ENCODE results near the gene TEX14.

Gene TEX14

DNA sequence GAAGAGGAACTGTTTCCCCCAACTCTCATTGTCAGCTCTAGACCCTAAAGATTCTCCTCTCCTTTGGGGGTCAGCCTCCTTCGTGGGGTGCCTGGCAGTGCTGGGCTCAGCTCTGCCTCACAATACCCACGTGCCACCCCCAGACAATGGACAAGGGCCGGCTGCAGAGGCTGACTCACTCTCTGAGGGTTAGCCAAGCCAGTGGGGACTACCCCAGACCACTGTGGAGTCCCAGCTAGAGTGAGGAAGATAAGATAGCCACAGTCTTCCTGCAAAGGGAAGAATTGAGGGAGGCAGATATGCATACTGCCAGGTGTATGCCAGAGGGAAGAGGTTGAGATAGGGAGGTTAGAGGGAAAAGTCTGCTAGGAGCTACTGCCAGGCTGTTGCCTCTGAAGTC is 163.9 kb downstream of the TEX14 start:
- no peak for DNase-seq (ENCODE audit: low spot score)

DNA sequence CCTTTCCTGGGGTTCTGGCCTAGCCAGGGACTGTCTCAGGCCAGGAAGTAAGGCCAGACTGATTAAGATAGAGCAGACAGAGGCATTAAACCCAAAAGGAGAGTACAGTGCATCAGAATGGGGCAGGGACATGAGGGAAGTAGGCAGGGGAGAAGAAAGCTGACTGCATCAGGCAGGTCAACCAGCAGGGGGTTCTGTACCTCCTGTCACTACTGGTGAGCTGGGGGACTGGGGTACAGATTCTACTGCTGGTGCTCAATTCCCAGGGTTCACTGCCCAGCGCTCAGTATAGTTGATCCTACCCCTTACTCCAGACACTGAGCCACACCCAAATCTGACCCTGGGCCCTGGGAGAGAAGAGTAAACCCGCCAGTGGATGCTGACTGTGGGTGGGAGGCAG is 164.5 kb downstream of the TEX14 start:
- no peak for DNase-seq (ENCODE audit: low spot score)

DNA sequence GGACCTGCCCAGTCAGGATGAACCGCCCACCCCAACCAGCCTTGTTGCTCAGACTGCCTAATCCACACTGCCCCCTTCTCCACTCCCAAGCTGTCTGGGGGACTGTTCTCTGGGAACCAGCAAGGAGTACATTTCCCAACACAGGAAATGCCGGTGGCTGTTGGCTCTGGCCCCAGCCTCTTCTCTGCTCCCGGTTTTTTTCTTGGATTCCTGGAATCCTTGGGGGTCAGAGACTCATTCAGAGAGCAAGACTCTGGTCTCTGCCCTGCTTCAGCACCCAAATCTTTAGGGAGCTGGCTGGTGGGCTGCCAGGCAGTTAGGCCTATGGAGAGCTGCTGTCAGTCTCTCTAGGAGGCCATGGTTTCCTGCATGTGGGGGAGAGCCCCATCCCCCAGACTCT is 166.6 kb downstream of the TEX14 start:
- no peak for DNase-seq (ENCODE audit: low spot score)

DNA sequence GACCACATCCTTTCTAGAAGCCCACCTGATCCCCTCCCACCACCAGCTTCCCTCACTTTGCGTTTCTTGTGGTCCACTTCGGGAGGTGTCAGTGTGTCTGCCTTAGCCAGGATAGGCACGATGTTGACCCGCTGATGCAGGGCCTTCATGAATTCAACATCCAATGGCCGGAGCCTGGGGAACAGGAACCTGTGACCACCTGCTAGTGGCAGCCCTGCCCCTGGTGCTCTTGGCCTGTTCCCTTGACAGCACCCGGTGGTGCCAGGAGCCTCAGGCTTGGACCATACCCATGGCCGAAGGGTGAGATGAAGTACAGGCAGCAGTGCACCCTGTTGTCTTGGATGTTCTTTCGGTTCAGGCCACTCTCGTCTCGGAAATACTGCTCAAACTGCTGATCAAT is 170.2 kb downstream of the TEX14 start:
- DNase-seq (ENCODE audit: low spot score) = no peak

DNA sequence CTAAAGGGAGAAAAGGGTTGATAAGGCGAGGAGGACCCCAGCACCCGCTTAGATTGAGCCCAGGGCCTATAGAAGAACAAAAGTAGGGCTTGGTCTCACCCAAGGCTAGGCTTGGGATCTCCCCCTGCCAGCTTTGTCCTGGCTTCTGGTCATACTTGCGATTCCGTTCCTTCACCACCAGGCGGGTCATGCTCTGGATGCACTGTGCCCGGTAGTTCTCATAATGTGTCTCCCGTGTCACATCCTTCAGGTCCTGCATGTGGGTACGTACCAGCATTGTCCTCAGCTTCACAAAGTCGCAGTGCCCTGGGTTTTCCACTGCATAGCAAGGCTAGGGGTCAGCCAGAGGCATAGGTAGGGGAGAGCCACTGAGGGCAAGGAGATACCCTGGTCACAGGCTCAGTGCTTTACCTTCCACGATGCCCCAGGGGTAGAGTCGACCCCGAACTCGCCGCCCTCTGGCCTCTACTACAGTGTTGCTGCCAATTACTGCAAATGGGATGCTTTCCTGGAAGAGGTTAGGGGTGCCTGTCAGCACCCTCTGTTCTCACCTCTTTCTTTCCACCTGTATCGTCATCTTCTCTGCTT is 170.9 kb downstream of the TEX14 start:
- DNase-seq (ENCODE audit: low spot score) = peak; percentile 78

DNA sequence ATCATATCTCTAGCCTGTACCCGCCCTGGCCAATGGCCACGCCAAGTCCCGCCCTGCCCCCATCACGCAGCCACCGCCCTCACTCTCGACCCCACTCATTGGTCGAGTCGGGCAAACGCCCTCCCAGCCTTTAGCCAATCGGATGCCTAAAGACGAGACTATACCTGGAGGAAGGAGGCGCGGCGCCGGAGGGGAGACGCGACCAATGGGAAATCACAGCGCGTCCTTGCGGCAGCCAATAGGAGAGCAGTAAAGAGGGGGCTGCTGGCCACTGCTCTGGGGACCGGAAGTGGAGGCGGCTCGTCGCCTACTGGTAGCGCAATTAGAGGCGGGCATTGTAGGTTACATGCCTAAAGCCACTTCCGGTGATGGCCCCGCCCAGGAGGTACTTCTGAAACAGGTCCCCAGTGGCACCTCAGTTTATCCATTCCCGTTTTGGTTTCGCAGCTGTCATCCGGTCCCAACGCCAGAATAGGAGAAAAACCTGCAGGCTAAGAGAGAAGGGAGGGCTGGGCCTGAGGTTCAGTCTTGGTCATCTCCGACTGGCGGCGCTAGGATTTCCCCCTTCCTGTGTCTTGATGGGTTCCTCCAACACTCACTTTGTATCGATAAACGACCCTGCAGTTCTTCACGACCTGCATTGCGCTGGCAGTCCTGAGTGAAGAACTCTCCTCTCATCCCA is 173.8 kb downstream of the TEX14 start:
- peak; percentile 97 for DNase-seq (ENCODE audit: low spot score)

DNA sequence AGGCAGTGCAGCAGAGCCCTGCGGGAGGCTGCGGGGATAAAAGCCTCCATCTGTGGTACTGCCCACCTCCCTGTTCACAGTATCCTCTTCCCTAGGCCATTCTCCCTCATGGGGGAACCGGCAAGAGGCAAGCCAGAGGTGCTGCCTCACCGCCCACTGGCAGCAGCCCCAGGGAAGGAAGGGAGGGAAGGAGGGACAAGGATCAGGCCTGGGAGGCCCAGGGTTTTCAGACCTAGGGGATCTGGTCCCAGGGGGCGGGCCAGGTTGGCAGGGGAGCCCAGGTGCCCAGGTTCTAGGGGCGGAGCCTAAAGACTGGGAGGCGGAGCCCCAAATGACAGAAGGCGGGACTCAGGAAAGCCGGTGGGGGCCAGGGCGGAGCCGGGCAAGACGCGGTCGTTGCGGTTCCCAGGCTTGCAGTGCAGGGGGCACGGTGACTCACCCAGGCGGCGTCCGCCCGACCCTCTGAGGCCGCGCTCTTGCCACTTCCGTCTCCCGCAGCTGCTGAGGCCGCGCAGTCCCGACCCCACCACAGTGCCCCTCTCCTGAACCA is 174.4 kb downstream of the TEX14 start:
- DNase-seq (ENCODE audit: low spot score) = no peak

DNA sequence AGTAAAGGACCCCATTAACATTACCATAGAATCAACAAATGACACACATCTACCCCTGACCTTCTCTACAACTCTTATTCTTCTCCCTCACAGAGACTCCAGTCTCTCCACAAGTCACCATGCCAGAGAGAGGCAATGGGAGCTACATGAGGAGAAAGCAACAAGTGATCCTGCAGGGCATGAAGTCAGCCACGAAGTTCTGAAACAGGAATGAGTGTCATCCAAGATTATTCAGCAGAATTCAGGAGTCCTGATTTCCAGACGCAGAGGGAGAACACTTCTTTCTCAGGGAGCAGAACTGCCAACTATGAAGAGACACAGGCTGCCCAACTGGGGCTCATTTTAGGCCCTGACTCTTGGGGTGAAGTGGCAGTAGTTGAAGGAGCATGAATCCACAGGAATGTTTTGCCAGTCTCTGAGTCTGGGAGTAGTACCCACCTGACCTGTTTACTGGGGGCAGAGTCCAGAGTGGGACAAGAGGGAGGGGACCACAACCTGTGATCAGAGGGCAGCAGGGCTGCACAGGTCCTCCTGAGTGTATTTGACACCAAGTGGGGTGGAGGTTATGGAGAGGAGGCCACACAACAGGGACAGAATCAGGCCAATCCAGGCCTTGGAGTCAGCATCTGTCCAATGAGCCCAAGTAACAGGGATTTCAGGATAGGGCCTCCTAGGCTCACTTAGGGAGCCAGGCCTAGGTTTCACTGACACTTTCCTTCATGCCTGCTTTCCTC is 175.0 kb downstream of the TEX14 start:
- no peak for DNase-seq (ENCODE audit: low spot score)

DNA sequence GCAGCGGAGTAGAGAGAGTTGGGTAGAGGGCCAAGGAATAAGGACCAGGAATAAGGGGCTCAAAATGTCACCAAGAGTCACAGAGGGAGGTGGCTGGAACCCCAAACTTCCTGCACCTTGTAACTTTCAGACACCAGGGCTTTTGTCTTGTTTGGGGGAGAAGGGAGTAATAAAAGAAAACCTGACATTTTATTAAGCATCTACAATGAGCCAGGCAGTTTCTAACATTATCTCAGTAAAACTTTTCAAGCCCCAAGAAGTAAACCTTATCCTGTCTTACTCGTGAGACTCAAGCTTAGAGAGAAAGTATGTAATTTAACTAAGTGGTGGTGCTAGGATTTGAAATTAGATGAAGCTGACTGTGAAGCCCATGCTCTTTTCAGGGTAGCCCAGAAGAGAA is 176.6 kb downstream of the TEX14 start:
- DNase-seq (ENCODE audit: low spot score) = no peak

DNA sequence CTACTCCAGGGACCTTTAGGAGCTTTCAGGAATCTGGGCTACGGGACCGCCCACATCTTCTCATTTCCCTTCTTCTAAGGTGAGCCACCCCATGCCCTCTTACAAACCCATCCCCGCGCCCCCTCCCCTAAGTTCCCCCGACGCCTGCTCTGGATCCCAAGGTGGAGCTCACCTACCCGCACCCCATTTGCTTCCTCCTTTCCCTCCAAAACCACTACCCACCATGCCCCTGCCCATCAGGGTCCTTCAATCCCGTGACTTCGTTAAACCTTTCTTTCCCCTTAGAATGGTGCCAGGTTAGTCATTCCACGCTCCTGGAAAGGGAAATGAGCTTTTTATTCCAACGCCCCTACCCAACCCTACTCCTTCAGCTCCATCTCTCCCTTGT is 177.1 kb downstream of the TEX14 start:
- no peak for DNase-seq (ENCODE audit: low spot score)

DNA sequence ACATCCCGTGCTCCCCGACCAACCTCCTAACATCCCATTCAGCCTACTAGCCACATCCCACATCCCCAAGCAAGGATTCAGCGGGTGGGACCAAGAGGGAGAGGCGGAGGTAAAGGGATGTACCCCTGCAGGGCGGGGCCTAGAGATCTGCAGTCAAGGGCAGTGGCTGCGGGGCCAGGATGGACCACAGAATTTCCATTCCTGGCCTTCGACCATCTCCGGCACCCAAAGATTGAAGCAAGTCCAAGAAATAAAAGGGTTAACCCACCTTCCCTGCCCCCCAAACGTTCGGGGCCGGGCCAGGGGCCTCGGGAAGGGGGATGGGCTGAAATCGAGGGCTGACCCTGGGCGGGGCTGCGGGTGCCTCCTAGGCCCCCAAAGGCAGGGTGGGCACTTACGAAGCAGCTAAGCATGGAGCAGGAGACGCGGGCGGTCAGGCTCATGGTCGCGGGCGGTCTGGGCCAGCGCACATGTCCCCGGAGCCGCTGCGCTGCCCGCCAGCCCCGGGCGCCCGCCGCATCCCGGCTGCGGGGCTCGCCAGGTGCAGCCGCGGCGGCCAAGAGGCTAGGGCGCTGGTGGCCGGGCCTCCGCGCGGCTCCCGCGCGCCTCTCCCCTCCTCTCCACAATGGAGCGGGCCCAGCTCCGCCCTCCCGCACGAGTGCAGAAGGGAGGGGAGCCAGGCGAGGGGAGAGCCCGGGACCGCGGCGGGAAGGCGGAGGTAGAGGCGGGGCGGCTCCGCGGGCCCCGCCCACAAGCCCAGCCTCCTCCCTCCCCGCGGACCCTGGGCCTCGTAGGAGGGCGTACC is 177.7 kb downstream of the TEX14 start, which contains the start of gene MTMR4:
MTMR4 (minus strand) TSS at position 674 of the 805 bp plus-strand sequence; CDS start at position 443, 231 bp downstream.
- peak; percentile 90 for DNase-seq (ENCODE audit: low spot score)

DNA sequence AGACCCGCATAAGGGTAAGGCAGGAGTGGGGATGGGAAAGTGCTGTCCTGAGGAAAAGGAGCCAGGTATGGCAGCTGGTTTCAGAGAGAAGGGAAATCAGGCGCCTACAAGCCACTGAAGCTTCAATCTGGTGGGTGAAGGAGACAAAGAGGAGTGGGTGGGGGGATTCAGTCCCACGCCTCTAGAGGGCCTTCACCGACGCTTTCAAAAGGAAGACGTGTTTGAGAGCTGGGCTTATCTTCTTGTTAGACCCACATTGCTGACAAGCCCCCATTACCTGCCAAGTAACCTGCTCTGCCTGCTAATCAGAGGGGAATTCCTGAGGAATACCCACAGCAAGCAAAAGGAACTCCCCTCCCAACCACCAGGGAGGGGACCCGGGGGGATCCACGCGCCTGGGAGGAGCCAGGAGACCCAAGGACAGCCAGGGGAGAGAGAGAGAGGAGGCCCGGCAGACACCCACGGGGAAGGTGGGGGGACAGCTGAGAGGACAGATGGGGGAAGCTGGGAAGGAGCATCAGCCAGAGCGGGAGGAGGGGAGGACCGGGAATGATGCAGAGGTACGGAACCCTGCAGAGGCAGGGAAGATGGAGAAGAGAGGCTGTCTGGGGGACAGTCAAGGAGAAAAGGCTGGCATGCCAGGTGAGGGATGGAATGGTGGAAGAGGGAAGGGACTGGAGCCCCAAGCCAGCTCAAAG is 178.4 kb downstream of the TEX14 start:
- no peak for DNase-seq (ENCODE audit: low spot score)

DNA sequence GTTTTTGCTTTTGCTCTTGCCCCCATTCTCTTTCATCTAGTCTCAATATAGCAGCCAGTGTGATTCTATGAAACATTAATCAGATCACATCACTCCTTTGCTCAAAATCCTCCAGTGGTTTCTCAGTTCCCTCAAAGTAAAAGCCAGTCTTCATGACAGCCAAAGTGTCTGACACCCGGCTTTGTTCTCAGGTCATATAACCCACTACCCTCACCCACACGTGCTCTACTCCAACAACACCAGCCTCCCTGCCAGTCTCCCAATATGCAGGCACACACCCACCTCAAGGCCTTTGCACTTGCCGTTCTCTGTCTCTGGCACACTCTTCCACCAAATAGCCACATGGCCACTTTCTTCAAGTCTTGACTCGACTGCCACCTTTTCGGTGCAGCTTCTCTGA is 181.8 kb downstream of the TEX14 start:
- DNase-seq (ENCODE audit: low spot score) = no peak

DNA sequence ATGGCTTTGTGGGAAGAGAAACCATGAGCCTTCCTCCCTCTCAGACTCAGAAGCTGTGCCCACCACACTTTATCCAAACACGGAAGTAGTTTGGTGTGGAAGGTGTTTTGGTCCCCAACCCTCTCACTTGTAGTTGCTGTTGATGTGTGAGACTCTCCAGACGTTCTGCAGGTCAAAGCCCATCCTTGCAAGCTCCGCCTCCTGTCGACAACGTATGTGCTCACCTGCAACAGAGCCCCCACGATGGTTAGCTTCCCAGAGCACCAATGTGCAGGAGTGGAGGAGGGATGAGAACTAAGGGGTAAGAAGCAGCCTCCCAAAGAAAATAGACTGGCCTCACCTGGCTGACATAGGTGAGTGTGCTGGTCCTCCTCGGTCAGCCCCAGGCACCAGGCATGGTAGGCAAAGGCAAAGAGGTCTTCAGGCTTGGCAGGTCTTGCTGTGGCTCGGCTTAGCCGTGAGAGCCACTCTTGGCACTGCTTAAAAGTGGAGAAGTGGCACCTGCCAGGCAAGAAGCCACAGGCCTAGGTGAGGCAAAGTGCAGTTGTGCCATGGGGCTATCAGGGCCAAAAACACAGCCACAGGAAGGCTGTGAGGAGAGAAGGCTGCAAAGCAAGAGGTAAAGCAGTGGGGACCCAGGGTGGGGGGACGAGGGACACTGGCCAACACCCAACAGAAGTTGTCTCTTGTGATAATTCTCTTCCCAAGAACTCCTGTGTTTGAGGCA is 183.3 kb downstream of the TEX14 start:
- DNase-seq (ENCODE audit: low spot score) = no peak

DNA sequence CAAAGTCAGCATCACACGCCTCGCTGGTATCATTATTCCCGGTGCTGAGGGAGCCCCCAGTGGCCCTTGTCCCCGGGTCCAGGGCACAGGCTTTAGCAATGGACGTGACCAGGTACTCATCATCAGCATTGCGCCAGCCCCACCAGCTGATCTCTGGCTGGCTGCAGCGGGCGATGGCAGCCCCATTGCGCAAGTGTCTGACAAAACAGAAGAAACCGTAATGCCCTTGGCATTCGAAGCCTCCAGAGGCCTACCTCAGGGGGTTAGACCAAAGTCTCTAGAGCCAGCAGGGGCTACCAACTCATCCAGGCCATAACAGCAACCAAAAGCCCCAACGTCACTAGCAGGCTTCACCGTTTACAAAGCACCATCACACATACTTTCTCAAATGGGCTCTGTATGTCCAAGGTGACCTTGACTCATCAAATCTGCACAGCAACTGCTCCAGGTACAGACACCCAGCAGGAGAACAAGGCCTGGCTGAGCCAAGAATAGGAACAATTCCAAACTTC is 184.7 kb downstream of the TEX14 start:
- DNase-seq (ENCODE audit: low spot score) = no peak

All from HuH-7 (cell line).